Heart left ventricle (tissue), 13 donors: Measurements from ENCODE around the gene HSD11B2.

Experiments
- CTCF ChIP-seq, 12 donors: fragments of 200-600 bp; sonication (generic) in 4 of 12; IDR thresholded peaks; one replicate each; pipeline versions ENCODE4 v1.5.0 to v1.8.0; 2018 to 2022; ENCODE audit warnings: antibody characterized with exemption in 12 of 12, mild to moderate bottlenecking in 5 of 12
- POLR2A ChIP-seq, 2 donors: fragments of 450-650 bp; IDR thresholded peaks; one replicate each; pipeline ENCODE4 v1.6.1; 2017; ENCODE audit warnings: antibody characterized with exemption in 2 of 2, mild to moderate bottlenecking in 2 of 2, moderate library complexity in 2 of 2
- donor health status: ischemic (EF 13 %, LVEDD 7.1; RV severe dilation, severe dysfunction).
- donor health status: DM: no; HTN: yes; CAD: no.
- donor health status: DM: no; HTN: no; CAD: no.
- donor health status: ischemic (EF 25% LVEDD 6.9; RV normal size, moderate dysfunction).
- donor health status: ischemic (EF 25% LVEDD 5.7; RV mildly dilated, moderate dysfunction).
- donor health status: ischemic (EF 35%, LVEDD 5.7; RV mildly dilated, moderate dysfunction).
- donor health status: nonischemic (EF 11% LVEDD 7.7; RV severe dilation, severe dysfunction).
- donor health status: DM: yes; HTN: yes; CAD: no.
- donor health status: PGD.
- donor health status: ischemic (EF 29% LVEDD 5.4; RV normal size, mild dysfunction).
- donor health status: nonischemic (EF 23%, LVEDD 6.1; RV moderate dilation, normal function).

DNA sequence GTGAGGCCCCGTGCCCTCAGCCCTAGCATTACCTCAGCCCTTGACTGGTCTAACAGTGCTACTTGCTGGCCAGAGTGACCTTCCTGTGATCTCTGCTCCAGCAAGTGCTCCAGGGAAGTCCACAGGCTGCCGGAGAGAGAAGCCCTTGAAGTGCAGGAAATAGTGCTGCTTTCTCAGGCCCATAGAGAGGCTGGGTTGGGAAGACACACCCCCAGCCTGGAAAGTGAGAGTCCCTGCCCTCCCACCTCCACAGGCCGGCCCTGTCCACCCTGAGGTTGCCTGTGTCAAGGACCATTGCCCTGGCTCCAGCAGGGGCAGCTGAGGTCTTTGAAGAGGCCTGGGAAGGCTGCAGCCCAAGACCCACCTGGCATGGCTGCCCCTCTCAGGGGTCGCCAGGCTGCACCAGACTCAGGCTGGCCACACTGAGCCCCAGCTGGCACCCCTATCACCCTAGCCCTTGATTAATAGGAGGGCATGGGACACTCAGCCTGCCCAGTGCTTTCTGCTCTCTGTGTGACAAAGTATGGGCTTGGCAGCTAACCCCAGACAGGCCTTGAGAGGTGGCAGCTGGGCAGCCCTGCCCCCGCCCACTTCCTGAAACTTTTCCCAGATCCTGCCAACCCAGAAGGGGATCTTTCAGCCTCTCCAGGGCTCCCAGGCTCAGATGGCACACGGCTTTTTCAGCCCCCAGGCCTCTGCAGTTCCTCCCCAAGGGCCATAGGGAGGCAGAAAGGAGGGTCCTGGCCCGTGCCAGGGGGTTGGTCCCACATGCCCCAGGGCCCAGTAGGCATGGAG, 28.3 kb downstream of the HSD11B2 start:
- TF ChIP-seq CTCF (IDR thresholded peaks at IDR 0.05) (no peak), POLR2A (IDR thresholded peaks at IDR 0.05) (no peak)
